GM20000 (cell line): ENCODE measurements around the gene YLPM1.
A peak's percentile ranks its signal among the peaks of the same experiment; 100 is the strongest.

ENCODE experiments used
- DNase-seq: peaks from one replicate; pipeline ENCODE4 v3.0.0; 2012; ENCODE audit warnings: low spot score
- CTCF ChIP-seq: IDR thresholded peaks from 2 replicates; pipeline ENCODE4 v1.5.1; 2012; ENCODE audit warnings: mild to moderate bottlenecking, control low read depth; ENCODE audit errors: extremely low read depth, missing control alignments

Gene YLPM1

GRCh38 chr14:74793506-74794155, 30.5 kb downstream of the YLPM1 start:
- peak; percentile 17 for DNase-seq
- no peak for TF ChIP-seq CTCF

GRCh38 chr14:74794947-74795346, 31.8 kb downstream of the YLPM1 start:
- no peak for DNase-seq
- no peak for TF ChIP-seq CTCF

- no peak for TF ChIP-seq CTCF
- no peak for DNase-seq
These were observed 36.6 kb downstream of the YLPM1 start for GRCh38 chr14:74799765-74800164.

GRCh38 chr14:74800780-74801179, 37.7 kb downstream of the YLPM1 start:
- DNase-seq, result no peak
- TF ChIP-seq CTCF, result no peak

GRCh38 chr14:74801396-74801795, 38.3 kb downstream of the YLPM1 start:
- DNase-seq, result no peak

GRCh38 chr14:74804219-74804825, 41.2 kb downstream of the YLPM1 start:
- peak; percentile 14 for TF ChIP-seq CTCF
- peak; percentile 23 for DNase-seq

More at GRCh38 chr14:74801396-74801795, 38.3 kb downstream of the YLPM1 start:
- no peak for TF ChIP-seq CTCF

GRCh38 chr14:74807853-74808545, 44.9 kb downstream of the YLPM1 start:
- DNase-seq, result no peak
- no peak for TF ChIP-seq CTCF
